ENCODE data around the gene KNOP1. TPM values are rescaled to one million over a fixed set of nuclear protein-coding genes. Genes with fewer than 3 reads are reported as not detected.

Gene KNOP1
- total RNA-seq, 1 donor from 2014 or later, result 20.0 TPM

- no peak for TF ChIP-seq CTCF (IDR thresholded peaks at IDR 0.05)
- Mint-ChIP-seq H3K4me3 (ENCODE audit: unreplicated experiment) (no peak overlapping the region), H3K27ac (ENCODE audit: unreplicated experiment) (no peak overlapping the region), H3K27me3 (ENCODE audit: low read depth) (no peaks in the 10 kb centered on the region), H3K9me3 (ENCODE audit: low read depth) (peaks cover 15% of the 10 kb centered on the region), H3K4me1 (ENCODE audit: low read depth) (no peaks in the 10 kb centered on the region), H3K36me3 (ENCODE audit: low read depth) (no peaks in the 10 kb centered on the region)
- DNase-seq (ENCODE audit: low spot score), result no peak
These were observed 48.0 kb upstream of the KNOP1 start for GRCh38 chr16:19765860-19766553.

- no peaks in the 10 kb centered on the region for H3K27me3 Mint-ChIP-seq (ENCODE audit: low read depth)
- H3K36me3 Mint-ChIP-seq (ENCODE audit: low read depth), result no peaks in the 10 kb centered on the region
- no peak for TF ChIP-seq CTCF (IDR thresholded peaks at IDR 0.05)
- no peak overlapping the region for H3K4me3 Mint-ChIP-seq (ENCODE audit: unreplicated experiment)
- H3K4me1 Mint-ChIP-seq (ENCODE audit: low read depth), result peaks cover 12% of the 10 kb centered on the region
- H3K27ac Mint-ChIP-seq (ENCODE audit: unreplicated experiment), result no peak overlapping the region
- no peak for DNase-seq (ENCODE audit: low spot score)
- H3K9me3 Mint-ChIP-seq (ENCODE audit: low read depth), result no peaks in the 10 kb centered on the region
These were observed 42.5 kb upstream of the KNOP1 start for GRCh38 chr16:19760356-19761060.

- no peak for TF ChIP-seq CTCF (IDR thresholded peaks at IDR 0.05)
- Mint-ChIP-seq H3K4me1 (ENCODE audit: low read depth) (peaks cover 12% of the 10 kb centered on the region), H3K4me3 (ENCODE audit: unreplicated experiment) (peak overlapping the region; percentile 49), H3K27ac (ENCODE audit: unreplicated experiment) (peak overlapping the region; percentile 3), H3K9me3 (ENCODE audit: low read depth) (no peaks in the 10 kb centered on the region), H3K36me3 (ENCODE audit: low read depth) (no peaks in the 10 kb centered on the region), H3K27me3 (ENCODE audit: low read depth) (no peaks in the 10 kb centered on the region)
- no peak for DNase-seq (ENCODE audit: low spot score)
These were observed 40.0 kb upstream of the KNOP1 start for GRCh38 chr16:19757762-19758595.

GRCh38 chr16:19757026-19757425 is 39.0 kb upstream of the KNOP1 start:
- H3K9me3 Mint-ChIP-seq (ENCODE audit: low read depth), result no peaks in the 10 kb centered on the region
- no peaks in the 10 kb centered on the region for H3K36me3 Mint-ChIP-seq (ENCODE audit: low read depth)
- no peak overlapping the region for H3K27ac Mint-ChIP-seq (ENCODE audit: unreplicated experiment)
- H3K27me3 Mint-ChIP-seq (ENCODE audit: low read depth), result no peaks in the 10 kb centered on the region
- no peak overlapping the region for H3K4me3 Mint-ChIP-seq (ENCODE audit: unreplicated experiment)
- no peak for DNase-seq (ENCODE audit: low spot score)
- H3K4me1 Mint-ChIP-seq (ENCODE audit: low read depth), result peaks cover 12% of the 10 kb centered on the region
- no peak for TF ChIP-seq CTCF (IDR thresholded peaks at IDR 0.05)

GRCh38 chr16:19755268-19755667 is 37.2 kb upstream of the KNOP1 start:
- Mint-ChIP-seq H3K4me1 (ENCODE audit: low read depth) (peaks cover 12% of the 10 kb centered on the region), H3K27me3 (ENCODE audit: low read depth) (no peaks in the 10 kb centered on the region), H3K27ac (ENCODE audit: unreplicated experiment) (no peak overlapping the region), H3K36me3 (ENCODE audit: low read depth) (no peaks in the 10 kb centered on the region), H3K4me3 (ENCODE audit: unreplicated experiment) (no peak overlapping the region), H3K9me3 (ENCODE audit: low read depth) (no peaks in the 10 kb centered on the region)
- TF ChIP-seq CTCF (IDR thresholded peaks at IDR 0.05), result no peak
- DNase-seq (ENCODE audit: low spot score), result no peak
